ENCODE measurements around the gene LRFN2.

LRFN2 gene

DNA sequence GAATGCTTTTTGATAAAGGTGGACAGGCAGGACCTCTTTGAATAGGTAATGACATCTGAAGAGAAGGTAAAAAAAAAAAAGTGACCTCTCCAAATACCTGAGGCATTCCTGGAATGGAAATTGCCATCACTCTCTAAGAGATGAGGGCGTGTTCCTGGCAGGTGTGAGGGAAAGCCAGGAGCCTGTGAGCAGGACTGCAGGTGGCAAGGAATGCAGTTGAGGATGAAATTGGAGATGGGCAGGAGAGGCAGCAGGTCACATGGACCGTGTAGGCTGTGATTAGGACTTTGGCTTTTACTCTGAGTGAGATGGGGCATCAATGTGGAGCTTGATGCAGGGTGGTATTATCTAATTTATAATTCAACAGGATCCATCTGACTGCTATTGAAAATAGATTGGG, 227.4 kb downstream of the LRFN2 start:
- peak; percentile 40 for DNase-seq

DNA sequence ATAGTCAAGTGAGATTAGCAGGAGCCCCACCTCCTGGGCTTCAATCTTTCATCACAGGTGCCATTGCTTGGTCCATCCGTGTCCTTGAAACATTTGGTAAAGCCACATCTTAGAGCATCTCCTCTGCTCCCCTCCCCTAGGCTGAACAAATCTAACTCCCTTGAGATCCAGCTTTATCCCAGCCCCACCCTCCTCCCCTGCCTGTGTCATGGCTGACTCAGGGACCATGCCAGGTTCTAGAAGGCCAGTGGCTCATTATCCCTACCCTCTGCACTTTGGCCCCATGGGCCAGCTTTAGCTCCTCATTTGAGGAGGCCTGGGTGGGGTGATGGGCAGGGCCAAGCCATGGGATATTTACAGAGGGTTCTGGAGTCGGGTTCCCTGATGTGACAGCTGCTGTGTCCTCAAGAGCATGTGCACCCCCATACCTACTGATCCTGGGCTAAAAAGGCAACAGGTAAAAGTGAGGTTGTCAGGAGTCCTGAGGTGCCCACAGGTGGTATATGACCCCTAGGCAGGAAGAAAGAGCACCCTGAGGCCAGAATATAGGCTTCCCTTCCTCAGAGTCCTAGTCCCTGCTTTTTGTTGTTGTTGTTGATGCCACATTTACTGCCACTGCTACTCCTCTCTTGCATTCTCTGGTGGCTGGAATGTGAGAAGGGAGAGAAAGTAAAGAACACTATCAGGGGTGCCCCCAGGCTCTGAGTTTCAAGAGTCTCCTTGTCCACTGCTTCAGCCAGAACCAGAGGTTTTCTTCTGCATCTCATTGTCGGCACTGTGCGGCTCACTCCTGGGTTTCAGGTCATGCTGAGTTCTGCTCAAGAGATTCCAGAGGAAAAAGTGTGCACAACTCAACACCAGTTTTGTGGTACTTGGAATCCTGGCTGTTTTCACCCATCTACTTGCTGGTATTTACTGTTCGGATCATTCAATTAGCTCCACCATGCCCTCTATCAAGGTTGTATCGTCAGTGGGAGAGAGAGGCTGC, 228.4 kb downstream of the LRFN2 start:
- DNase-seq: no peak

DNA sequence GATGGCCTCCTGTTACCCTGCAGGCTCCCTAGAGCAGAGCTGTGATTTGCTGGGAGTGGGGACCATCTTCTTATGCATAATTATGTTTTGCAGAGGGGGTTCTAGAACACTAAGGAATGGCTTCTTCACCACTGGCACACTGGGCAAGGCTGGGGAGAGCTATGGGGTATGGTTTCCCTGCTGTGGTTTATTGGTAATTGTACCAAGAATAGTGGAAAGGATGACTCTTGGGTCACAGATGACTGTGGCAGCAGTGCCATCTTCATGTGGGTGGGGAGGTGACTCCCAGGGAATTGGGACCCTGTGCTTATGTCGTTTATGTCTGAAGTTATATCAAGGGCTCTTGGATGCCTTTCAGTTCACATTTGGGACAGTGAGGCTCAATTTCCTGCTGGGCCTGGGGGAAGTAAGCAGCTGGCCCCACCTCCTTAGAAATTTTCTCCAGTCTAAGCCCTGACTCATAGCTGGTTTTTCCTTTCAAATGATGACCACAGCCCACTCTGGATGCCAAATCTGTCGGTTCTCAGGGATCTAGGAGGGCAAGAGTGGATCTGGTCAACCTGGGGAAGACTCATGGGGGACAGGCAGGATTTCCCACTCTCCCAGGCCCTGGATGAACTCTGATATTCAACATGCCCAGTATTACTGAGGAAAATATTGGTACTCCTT, 230.8 kb downstream of the LRFN2 start:
- no peak for DNase-seq

DNA sequence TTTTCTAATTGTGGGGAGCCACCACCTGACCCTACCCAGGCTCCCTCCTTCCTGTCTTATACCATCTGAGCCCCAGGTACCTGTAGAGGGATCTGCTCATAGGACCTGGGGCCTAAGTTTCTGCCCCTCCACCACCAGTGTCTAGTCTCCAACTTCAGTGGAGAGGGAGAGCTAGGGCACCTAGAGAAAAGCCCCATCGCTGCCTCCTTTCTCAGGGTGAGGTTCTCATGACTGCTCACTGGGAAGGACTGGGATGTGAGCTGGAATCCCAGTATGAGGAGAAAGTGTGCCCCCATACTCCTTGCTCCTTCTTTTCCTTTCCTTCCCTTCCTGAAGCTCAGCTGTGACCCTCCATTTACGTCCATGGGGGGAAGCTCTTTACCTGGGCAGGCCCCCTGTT, 231.6 kb downstream of the LRFN2 start:
- no peak for DNase-seq

DNA sequence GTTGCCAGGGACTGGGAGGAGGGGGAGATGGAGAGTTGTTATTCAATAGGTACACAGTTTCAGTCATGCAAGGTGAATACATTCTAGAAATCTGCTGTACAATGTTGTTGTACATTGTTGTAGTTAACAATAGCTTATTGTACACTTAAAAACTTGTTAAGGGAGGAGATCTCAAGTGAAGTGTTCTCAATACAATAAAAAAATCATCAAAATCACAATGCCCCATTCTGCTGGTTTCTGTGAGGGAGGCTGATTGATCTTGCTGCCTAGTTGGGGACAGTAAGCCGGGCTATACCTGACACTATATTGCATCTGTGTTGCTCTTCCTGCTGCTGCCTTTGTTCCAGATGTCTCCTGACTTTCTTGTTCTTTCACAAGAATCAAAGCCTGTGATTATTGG, 232.1 kb downstream of the LRFN2 start:
- DNase-seq: no peak

DNA sequence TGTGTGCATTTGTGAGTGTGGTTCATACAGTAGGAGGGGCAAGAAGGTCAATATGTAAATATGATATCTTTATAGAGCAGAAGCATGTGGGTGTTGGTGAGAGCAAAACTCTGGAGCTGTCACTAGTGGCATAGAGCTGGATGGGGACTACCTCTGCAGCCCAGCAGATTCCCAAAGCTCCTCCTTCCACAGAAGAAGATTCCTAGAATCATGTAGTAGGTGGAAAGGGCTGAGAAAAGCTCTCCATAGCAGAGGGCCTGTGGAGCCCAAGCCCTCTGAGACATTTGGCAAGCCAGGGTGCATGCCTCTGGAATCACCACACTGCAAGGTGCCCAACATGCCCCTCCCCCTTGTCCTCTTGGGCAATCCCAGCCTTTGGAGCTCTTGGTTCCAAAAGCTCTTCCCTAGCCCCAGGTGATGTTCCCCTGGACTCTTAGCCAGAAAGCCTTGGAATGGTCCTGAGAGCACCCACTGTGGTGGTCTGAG, 233.2 kb downstream of the LRFN2 start:
- DNase-seq: no peak

DNA sequence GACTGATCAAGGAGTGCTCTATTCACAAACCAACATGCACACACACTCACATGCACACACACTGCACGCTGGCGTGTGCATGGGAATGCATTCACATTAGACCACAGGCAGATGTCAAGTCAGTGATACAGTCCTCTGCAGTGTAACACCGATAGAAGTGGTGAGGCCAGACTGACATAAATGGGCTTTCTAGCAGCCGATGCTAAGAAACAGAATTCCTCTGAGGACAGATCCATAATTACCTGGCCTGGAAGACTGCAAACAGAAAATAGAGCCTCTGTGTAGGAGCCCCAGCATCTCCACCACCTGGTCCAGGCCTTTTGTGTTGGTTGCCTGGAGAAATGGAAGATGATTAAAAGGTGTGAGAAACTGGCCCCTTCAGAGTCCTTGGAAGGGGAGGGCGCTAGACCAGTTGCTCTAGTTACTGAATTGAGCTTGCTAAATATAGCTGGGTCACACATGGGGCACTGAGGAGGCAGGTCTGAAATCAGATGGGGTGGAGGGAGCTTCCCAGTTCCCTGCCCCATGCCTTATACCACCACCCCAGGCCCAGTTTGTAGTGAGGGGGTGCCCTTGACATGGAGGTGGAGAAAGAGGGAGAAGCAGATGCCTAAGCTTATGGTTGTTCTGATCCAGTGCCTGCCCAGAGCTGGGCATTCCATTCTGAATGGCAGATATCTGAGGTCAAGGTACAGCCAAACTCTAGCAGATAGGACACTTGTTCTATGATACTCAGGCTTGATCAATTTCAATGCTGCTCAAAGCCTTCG, 233.8 kb downstream of the LRFN2 start:
- DNase-seq: no peak

DNA sequence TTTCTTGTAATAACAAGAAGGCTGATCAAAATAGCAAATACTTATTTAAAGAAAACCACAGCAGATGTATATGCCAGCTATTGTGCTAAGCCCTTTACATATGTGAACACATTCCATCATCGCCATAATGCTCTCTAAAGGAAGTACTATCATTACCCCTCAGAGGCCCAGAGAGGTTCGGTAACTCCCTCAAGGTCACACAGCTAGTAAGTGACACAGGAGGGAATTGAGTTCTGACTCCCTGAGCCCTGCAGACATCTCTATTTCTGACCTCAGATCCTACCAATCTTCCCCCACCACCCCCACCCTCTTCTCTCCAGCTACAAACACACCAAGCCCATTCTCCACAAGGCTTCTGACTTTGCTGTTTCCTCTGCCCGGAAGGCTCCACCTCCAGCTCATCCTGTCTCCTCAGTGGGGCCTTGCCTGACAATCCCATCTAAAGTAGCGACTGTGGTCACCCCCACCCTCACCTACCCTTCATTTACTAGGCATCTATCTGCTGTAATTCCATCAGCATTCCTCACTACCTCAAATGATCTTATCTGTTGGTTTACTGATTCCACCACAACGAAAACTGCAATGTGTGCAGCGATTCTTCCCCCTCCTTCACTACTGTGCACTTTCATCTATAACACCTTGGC, 234.5 kb downstream of the LRFN2 start:
- DNase-seq: no peak

DNA sequence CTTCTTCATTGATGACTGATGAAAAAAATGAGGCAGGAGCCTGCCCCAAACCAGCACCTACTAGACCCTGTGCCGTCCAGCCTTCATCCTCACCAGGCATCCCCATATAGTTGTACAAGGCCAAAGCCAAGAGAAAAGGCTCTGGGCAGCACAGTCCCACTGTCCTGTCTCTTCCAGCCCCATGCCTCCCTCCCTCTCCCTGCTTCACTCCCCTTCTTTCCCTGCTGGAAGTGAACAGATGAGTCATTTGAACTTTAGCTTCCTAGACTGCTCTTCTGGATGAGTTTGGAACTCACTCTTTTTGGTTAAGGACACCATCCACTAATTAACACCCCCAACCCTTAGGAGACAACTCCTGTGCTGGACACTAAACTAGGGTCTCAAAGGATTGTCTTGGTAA, 235.2 kb downstream of the LRFN2 start:
- DNase-seq: no peak

DNA sequence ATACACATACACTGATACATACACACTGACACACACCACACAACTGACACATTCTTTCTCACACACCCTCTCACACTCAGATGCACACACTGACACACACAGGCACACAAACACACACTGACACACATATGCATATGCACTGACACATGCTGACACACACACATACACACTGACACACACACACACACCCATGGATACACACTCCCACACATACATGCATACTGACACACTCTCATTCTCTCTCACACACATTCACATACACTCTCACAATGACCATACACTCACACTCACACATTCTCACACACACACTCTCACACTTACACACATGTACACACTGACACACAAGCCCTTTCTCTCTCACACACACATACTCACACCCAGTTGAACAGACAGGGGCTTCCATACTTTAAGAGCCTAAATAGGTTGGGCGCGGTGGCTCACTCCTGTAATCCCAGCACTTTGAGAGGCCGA, 236.4 kb downstream of the LRFN2 start:
- DNase-seq: no peak

DNA sequence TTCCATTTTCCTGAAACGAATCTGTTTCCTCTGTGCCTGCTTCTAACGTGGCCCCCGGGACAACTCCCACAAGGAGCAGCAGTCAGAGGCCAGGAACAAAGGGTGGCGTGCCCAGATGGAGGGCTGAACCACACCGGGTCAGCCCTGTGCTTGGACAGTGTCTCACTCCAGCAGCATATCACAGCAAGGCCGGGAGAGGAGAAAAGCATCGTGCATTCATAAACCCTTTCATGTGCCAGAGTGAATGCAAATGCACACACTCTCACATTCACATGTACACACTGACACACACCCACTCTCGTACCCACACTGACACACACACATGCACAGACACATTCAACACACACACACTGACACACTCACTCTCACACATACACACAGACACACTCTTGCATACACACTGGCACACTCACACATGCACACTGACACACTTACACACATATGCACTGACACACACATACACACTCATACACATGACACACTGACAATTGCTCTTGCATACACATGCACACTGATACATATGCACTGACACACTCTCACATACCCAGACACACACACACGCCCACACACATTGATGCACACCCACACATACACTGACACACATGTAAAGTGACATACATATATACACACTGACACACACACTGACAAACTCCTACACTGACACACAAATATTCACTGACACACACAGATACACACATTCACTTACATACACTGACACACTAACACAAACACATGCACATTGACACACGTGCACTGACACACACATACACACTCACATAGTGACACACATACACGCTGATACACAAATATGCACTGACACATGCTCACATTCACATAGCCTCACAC, 237.0 kb downstream of the LRFN2 start:
- no peak for DNase-seq

DNA sequence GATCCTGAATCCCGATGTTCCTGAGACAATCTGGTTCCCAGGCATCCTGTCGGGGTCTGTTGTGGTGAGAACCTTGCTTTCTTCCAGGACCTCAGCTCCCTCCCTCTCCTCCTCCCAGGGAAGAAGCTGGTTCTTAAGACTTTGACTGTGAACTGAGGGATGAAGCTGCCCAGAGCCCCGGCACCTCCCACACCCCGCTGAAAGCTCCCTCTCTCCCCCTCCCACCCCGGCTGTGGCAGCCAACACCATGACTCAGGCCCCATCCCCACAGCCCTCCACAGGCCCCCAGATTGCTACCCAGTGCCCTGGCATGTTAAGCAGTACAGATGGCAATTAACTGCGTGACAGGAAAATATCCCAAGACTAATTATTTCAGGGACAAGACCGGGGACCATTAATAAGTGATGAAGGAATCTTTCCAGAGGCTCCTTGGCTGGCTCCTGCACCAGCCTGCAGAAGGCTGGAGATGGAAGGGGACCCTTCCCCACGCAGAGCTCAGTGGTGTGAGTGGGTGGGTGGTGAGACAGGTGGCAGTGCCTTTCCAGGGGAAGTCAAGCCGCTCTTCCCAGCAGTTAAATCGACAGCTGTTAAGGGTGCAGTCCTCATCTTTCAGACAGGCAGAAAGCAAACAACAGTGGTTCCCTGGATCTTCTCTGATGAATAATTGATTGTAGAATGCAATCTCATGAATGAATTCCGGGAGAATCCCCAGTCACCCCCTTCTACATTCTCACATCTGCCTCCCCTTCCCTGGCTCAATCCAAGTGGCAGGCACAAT, 237.9 kb downstream of the LRFN2 start:
- no peak for DNase-seq

DNA sequence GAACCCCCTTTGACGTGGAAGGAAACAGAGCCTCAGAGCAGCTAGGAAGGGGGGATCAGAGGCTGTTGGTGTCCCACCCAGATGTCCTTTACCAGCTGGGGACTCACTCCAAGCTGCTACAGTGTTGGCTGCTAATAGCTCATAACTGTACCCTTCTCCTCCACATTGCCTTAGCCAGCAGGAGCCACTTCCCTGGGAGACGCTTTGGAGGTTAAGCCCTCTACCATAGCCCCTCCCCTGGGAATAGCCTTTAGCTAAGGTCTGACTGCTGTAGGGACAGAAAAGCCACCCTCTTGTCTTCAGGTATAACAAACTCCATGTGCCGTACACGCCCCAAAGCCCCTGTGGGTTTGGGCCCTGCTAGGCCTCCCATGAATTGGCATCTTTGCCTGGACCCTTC, 238.6 kb downstream of the LRFN2 start:
- no peak for DNase-seq

DNA sequence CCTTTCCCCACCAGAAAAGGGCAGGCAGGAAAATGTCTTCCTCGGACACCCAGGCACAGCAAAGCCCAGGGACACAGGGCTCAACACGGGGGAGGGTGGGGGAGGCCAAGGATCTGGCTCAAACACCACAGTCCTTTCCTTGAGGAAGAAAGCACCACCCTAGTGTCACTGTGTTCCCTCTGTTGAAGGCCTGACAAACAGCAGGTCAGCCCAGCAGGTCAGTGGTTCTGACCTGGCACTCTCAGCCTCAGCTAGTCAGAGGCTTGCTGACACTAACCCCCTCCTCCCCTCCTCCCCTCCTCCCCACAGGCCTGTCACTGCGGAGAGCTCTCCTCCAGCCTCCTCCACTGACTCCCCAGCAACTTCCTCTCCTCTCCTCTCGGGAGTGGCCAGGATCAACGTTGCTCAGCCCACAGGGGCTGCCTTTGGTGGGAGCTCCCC, 239.6 kb downstream of the LRFN2 start:
- no peak for DNase-seq

DNA sequence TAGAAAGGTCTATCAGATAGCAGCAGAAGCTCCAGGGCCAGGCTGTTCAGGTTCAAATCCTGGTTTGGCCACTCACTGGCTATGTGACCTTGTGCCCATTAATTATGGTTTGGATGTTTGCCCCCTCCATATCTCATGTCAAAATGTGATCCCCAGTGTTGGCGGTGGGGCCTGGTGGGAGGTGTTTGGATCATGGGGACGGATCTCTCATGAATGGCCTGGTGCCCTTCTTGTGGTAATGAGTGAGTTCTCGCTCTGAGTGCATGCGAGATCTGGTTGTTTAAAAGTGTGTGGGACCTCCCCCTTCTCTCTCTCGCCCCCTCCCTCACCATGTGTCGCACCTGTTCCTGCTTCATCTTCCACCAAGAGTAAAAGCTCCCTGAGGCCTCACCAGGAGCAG, 240.9 kb downstream of the LRFN2 start:
- no peak for DNase-seq

DNA sequence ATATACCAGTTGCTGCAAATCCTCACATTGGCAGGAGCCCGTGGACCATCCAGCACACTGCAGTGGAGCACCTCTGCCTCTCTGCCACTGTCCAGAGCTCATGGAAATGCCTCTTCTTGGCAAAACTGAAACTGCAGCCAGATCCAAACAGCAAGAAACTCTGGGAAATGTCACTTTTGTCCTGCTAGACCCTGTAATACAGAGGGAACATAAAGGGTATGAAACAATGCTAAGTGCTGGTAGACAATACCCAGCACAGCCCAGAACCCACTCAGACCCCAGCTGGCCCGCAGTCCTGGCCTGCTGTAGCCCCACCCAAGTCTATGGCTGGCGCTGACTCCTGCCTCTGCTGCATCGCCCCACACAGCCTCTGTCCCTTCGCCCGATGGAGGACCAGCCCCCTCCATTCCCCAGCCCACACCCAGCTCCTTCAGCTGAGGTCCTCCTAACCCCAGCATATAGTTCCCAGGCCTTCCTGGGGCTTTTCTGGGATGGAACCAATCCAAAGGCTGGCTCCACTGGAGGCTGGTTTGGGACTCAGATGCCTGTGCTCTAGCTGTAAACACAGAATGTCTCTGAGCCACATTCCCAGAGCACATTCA, 242.5 kb downstream of the LRFN2 start:
- no peak for DNase-seq

DNA sequence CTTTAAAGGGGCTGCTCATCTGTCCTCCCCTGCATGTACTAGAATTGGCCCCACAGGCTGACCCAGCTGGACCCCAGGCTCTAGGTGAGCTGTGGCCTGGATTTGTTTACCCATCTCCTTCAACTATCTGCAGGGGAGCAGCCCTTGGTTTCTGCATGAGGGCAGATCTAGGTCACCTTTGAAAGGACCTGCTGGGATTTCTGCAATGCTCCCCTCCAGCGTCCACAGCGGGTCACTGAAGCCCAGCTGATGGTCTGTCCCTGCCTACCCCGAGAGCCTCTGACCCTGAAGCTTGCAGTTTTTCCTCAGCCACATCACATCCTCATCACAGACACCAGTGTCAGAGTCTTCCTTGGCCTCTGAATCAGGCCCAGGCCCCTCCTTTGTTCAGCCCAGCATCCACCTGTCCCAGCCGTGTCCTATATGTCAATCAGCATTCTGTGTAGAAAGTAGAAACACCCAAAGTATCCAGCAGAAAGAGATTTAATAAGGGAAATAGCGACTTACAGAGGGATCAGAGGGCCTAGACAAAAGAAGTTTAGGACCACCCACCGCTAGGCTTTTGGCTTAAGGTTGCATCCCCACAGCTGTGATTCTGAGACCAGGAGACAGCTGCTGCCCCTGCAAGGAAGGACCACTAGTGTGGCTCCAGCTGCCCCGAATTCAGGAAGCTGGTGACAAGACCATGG, 243.1 kb downstream of the LRFN2 start:
- no peak for DNase-seq

DNA sequence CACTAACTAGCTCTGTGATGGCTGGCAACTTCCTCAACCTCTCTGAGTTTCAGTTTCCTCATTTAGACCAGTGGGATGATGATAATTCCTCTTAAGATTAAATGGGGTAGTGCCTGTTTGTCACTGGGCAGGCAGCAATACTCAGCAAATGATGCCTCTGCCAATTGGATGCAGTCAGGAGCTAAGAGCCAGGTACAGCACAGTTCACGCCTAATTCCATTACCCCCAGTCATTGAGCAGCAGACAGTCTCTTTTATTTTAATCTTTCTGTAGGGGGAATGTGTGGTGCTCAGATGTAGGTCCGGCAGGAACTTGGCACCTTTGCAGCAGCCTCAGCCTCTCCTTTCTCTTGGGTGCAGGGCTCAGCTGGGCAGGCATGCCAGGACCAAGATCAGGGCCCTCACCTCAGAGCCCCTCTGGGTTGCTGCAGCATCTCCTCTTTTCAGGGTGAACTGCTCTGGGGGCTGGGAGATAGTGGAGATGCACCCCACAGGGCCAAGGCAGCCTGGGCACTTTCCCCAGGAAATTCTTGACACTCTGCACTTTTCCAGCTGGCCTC, 243.8 kb downstream of the LRFN2 start:
- no peak for DNase-seq

DNA sequence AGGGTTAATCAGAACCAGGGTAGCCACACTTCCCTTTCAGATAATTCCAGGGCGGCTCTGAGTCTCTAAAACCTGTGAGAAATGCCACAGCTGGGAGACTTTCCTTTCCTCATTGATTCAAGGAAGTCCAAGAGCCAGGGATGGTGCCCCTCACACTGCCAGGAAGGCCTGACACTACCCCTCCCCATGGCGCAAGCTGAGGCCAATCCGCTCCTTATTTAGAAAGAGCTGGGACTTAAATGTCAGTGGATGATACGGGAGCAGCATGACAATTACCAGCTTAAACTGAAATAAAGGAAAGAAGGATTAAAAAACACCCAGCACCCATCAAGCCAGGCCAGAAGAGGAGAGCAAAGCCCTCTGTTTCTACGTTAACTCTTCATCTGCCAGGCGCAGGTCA, 244.4 kb downstream of the LRFN2 start:
- no peak for DNase-seq

Data from NCI-H187 treated with DMSO at 0.1 percent for 48 hours (cell line).